GM12864 (cell line): Measurements from ENCODE around the gene CCN5.

Experiments
- DNase-seq: peaks from one replicate; pipeline ENCODE4 v3.0.0-alpha.2; 2011; ENCODE audit warnings: low read depth
- H3K4me3 ChIP-seq: 2 replicates; pipeline ENCODE4 v1.5.1; 2011; ENCODE audit warnings: mild to moderate bottlenecking, low read depth, low read length, control low read depth
- CTCF ChIP-seq: IDR thresholded peaks from 2 replicates; pipeline ENCODE4 v1.5.1; 2011; ENCODE audit warnings: low read depth, mild to moderate bottlenecking, moderate library complexity, low read length, control low read depth, inconsistent platforms; ENCODE audit errors: missing control alignments

The CCN5 gene

GRCh38 chr20:44737116-44737515, 21.9 kb downstream of the CCN5 start:
- TF ChIP-seq CTCF = no peak
- H3K4me3 ChIP-seq = no peak overlapping the region
- no peak for DNase-seq

- no peak for TF ChIP-seq CTCF
- peak; percentile 46 for DNase-seq
- no peak overlapping the region for H3K4me3 ChIP-seq
Measured at GRCh38 chr20:44738813-44739477, 23.8 kb downstream of the CCN5 start.

- H3K4me3 ChIP-seq = no peak overlapping the region
- DNase-seq = no peak
- TF ChIP-seq CTCF = no peak
Measured at GRCh38 chr20:44739942-44740341, 24.8 kb downstream of the CCN5 start.

- H3K4me3 ChIP-seq = no peak overlapping the region
- no peak for DNase-seq
- no peak for TF ChIP-seq CTCF
Measured at GRCh38 chr20:44742304-44743079, 27.3 kb downstream of the CCN5 start.

GRCh38 chr20:44743080-44743701, 28.0 kb downstream of the CCN5 start:
- no peak for TF ChIP-seq CTCF
- no peak for DNase-seq
- H3K4me3 ChIP-seq = no peak overlapping the region

GRCh38 chr20:44743916-44744655, 28.9 kb downstream of the CCN5 start:
- no peak for TF ChIP-seq CTCF
- H3K4me3 ChIP-seq = no peak overlapping the region

More at GRCh38 chr20:44743916-44744655, 28.9 kb downstream of the CCN5 start:
- DNase-seq = no peak
